ENCODE results near the gene SCARB2.

Gene SCARB2

DNA sequence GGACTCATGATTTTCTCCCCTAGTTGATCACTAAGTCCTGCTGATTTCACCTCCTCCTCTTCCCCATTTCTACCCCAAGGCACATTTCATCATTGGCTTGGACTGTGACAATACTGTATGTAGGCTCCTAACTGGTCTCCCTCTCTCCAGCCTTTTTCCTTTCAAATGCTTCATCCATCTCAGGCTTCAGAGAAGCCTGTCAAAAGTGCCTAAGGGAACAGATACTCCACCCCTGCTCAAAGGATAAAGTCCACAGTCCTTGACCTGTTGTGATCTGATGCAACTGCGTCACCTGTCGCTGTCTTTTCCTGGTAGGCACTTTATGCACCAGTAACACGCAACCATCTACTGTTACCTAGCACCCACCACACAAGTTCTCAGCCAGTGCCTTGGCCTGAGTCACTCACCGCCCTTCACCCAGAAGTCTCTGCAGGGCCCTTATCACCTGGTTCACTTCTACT lies 12.8 kb downstream of the SCARB2 start:
- Mint-ChIP-seq H3K4me1 (ENCODE audit: low read depth) (peaks cover 14% of the 10 kb centered on the region), H3K4me3 (no peak overlapping the region), H3K27ac (no peak overlapping the region), H3K36me3 (ENCODE audit: low read depth) (no peaks in the 10 kb centered on the region), H3K27me3 (ENCODE audit: low read depth) (no peaks in the 10 kb centered on the region), H3K9me3 (no peaks in the 10 kb centered on the region)
- no peak for DNase-seq (ENCODE audit: low spot score)

DNA sequence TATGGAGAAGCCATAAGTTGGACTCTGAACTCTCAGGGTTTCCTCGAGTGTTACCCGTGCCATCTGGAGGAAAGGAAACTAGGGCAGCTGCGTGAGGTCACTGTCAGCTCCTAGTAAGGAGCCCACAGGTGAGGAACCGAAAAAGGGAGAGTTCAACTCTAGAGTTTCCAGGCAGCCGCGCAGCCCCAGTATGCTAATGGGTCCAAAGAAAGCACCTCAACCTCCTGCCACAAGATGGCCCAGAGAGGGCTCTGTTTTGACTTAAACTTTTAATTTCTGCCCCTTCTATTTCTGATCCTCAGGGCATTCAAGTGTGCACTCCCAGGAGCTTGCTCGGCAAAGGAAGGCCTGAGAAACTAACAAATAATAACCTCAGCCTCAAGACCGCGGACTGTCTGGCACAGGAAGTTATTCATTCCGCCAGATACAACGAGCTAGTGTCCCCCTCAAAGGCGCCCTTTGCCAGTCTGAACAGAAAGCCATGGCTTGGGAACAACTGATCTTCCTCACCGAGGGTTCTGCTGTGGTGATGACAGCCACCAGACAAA lies 13.9 kb downstream of the SCARB2 start:
- H3K36me3 Mint-ChIP-seq (ENCODE audit: low read depth) = peaks cover under 1% of the 10 kb centered on the region
- no peak overlapping the region for H3K27ac Mint-ChIP-seq
- peaks cover 14% of the 10 kb centered on the region for H3K4me1 Mint-ChIP-seq (ENCODE audit: low read depth)
- H3K4me3 Mint-ChIP-seq = no peak overlapping the region
- no peaks in the 10 kb centered on the region for H3K9me3 Mint-ChIP-seq
- DNase-seq (ENCODE audit: low spot score) = no peak
- H3K27me3 Mint-ChIP-seq (ENCODE audit: low read depth) = no peaks in the 10 kb centered on the region

DNA sequence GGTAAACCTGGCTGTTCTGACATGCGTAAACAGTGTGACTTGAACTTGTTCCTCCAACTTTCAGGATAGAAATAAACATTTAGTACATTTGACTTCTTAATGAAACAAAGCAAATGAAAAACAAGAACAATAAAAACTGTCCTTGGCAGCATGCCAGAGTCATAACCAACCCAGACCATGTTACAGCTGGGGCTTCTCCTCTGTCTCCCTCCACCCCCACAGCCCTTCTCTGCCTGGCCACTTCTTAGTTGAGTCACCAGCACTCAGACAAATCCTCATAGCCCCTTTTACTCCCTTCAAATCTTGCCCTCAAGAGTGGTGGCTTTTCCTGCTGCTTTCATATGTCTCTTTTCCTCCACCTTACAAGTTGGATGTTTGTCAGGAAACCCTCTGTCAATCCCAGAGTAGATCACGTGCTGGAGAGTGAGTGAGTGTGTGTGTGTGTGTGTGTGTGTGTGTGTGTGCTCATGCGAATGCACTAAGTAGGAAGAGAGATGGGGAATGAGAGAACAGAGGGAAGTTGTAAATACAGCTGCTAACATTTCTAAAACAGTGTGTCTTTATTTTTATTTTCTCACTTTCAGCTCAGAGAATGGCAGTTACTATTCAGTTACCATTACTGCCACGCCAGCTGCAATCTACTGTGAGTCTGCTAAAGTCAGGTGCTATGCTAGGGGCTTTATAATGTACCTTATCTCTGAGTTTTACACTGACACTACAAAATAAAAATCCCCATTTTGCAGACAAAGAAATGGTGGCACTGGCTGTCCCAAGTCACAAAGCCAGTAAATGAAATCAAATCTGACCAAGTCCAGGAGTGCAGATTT lies 15.0 kb downstream of the SCARB2 start:
- peak; percentile 29 for DNase-seq (ENCODE audit: low spot score)
- H3K27ac Mint-ChIP-seq = peak overlapping the region; percentile 3
- H3K27me3 Mint-ChIP-seq (ENCODE audit: low read depth) = no peaks in the 10 kb centered on the region
- H3K36me3 Mint-ChIP-seq (ENCODE audit: low read depth) = peaks cover 5% of the 10 kb centered on the region
- H3K4me1 Mint-ChIP-seq (ENCODE audit: low read depth) = peaks cover 14% of the 10 kb centered on the region
- H3K9me3 Mint-ChIP-seq = no peaks in the 10 kb centered on the region
- no peak overlapping the region for H3K4me3 Mint-ChIP-seq

DNA sequence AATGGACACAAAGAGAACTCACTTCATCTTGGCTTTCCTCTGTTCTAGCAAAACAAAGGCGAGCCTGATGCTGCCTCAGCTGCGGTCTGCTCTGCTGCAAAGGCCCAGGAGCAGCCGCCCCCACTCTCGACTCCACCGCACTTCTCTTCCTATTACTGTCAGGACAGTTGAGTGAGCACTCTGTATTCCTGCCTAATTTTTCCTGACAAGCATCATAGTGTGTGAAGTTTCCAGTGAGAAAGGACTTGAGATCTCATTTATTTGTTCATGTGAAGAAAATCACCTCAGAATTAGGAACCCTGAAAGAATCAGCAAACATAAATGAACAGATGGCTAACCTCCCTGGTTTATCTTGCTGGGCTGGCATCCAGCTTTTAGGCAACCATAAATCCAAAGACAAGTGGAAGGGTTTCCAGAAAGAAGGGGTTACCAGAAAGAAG lies 15.6 kb downstream of the SCARB2 start:
- Mint-ChIP-seq H3K36me3 (ENCODE audit: low read depth) (peaks cover 6% of the 10 kb centered on the region), H3K27ac (no peak overlapping the region), H3K4me3 (no peak overlapping the region), H3K9me3 (no peaks in the 10 kb centered on the region), H3K27me3 (ENCODE audit: low read depth) (no peaks in the 10 kb centered on the region), H3K4me1 (ENCODE audit: low read depth) (peaks cover 14% of the 10 kb centered on the region)
- DNase-seq (ENCODE audit: low spot score) = no peak

DNA sequence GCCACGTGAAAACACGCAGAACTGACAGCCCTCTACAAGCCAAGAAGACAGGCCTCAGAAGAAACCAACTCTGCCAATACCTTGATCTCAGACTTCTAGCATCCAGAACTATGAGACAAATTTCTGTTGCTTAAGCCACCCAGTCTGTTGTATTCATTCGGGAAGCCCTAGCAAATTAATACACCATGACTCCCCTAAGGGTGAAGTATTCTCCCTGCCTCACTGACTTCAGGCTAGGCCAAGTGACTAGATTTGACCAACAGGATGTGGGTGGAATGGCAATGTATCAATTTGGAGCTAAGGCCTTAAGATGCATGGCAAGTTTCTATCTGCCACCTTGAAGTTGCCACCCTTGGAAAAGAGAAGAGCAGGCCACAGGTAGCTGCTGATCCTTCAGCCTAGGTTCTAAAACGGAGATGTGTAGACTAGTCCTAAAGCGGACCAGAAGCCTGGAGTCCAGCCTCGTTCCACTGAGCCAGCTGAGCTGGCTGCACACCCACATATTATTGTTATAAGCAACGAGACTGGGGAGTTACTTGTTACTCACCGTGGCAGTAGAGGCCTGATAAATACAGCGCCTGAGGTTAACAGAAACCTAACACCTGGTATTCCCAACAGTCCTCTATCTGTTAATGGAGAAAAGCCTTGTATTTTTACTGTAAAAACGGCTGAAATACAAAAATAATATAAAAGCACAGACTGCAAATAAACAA lies 16.4 kb downstream of the SCARB2 start:
- H3K4me3 Mint-ChIP-seq = no peak overlapping the region
- peaks cover 8% of the 10 kb centered on the region for H3K36me3 Mint-ChIP-seq (ENCODE audit: low read depth)
- H3K27ac Mint-ChIP-seq = no peak overlapping the region
- no peak for DNase-seq (ENCODE audit: low spot score)
- H3K4me1 Mint-ChIP-seq (ENCODE audit: low read depth) = peaks cover 14% of the 10 kb centered on the region
- H3K9me3 Mint-ChIP-seq = peaks cover 5% of the 10 kb centered on the region
- no peaks in the 10 kb centered on the region for H3K27me3 Mint-ChIP-seq (ENCODE audit: low read depth)

DNA sequence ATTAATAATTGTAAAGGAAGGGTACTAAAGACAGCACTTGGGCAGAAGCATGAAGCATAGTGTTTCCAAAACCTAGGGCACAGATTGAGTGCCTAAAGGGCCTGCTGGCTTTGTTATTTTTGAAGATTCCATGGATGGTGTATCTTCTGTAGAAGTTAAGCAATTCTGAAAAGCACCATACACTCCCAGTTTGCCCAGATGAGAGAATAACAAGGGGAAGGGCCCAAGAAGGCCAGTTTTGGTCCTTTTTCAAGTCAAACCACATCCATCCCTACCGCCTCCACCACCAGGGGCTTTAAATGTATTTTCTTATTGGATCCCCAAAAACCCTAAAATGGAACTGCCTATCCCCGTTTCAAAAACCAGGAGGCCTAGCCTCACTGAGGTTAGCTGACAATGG lies 17.2 kb downstream of the SCARB2 start:
- Mint-ChIP-seq H3K36me3 (ENCODE audit: low read depth) (peaks cover 15% of the 10 kb centered on the region), H3K4me3 (no peak overlapping the region), H3K4me1 (ENCODE audit: low read depth) (peaks cover 14% of the 10 kb centered on the region), H3K9me3 (peaks cover 11% of the 10 kb centered on the region), H3K27me3 (ENCODE audit: low read depth) (no peaks in the 10 kb centered on the region), H3K27ac (no peak overlapping the region)
- no peak for DNase-seq (ENCODE audit: low spot score)

DNA sequence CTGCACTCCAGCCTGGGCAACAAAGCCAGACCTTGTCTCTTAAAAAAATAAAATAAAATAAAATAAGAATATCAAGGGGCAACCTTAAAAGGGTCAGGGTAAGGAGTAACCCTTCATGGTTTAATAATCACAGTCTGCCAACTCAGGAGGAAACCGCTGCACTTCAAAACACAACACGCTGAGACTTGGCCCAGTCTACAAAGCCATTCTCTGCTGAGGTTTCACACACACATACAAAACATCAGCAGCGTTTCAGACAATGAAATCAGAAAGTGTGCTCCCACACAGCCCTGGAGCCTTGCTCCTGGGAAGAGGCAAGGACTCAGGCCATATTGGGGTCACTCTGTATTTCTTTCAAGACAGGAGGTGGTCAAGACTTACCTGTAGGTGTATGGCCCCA lies 18.3 kb downstream of the SCARB2 start:
- H3K27me3 Mint-ChIP-seq (ENCODE audit: low read depth) = no peaks in the 10 kb centered on the region
- no peak overlapping the region for H3K27ac Mint-ChIP-seq
- peaks cover 14% of the 10 kb centered on the region for H3K4me1 Mint-ChIP-seq (ENCODE audit: low read depth)

DNA sequence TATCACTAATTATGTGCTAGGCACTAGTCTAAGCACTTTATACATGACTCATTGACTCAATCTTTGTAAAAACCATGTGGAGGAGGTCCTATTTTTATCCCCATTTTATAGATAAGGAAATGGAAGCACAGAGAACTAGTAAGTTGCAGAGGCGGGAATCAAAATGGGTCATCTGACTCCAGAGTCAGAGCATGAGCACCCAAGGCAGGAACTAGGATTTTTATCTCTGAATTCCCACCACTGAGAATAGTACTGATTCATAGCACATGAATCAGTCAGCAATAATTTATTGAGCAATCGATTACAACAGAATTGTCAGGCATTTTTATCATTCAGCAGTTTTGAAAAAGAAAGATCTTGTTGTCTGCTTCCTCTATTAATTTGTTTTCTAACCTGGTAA lies 19.3 kb downstream of the SCARB2 start:
- peaks cover 16% of the 10 kb centered on the region for H3K36me3 Mint-ChIP-seq (ENCODE audit: low read depth)
- H3K27me3 Mint-ChIP-seq (ENCODE audit: low read depth) = no peaks in the 10 kb centered on the region
- no peak overlapping the region for H3K4me3 Mint-ChIP-seq
- DNase-seq (ENCODE audit: low spot score) = no peak
- peaks cover 13% of the 10 kb centered on the region for H3K9me3 Mint-ChIP-seq
- H3K27ac Mint-ChIP-seq = no peak overlapping the region
- peaks cover 14% of the 10 kb centered on the region for H3K4me1 Mint-ChIP-seq (ENCODE audit: low read depth)

More for the DNA sequence above, 18.3 kb downstream of the SCARB2 start:
- Mint-ChIP-seq H3K36me3 (ENCODE audit: low read depth) (peaks cover 16% of the 10 kb centered on the region), H3K9me3 (peaks cover 13% of the 10 kb centered on the region), H3K4me3 (no peak overlapping the region)
- no peak for DNase-seq (ENCODE audit: low spot score)

DNA sequence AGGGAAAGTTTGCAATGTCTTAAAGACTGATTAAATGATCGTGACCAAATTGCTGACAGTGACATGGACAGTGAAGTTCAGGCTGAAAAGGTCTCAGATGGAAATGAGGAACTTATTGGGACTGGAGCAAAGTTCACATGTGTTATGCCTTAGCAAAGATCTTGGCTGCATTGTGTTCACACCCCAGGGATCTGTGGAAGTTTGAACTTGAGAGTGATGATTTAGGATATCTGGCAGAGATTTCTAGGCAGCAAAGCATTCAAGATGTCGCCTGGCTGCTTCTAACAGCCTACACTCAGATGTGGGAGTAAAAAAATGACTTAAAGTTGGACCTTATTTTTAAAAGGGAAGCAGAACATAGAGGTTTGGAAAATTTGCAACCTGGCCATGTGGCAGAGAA lies 21.4 kb downstream of the SCARB2 start:
- H3K27me3 Mint-ChIP-seq (ENCODE audit: low read depth) = no peaks in the 10 kb centered on the region
- H3K36me3 Mint-ChIP-seq (ENCODE audit: low read depth) = peaks cover 16% of the 10 kb centered on the region
- H3K4me1 Mint-ChIP-seq (ENCODE audit: low read depth) = no peaks in the 10 kb centered on the region
- no peak for DNase-seq (ENCODE audit: low spot score)
- no peak overlapping the region for H3K4me3 Mint-ChIP-seq
- peaks cover 13% of the 10 kb centered on the region for H3K9me3 Mint-ChIP-seq
- no peak overlapping the region for H3K27ac Mint-ChIP-seq

DNA sequence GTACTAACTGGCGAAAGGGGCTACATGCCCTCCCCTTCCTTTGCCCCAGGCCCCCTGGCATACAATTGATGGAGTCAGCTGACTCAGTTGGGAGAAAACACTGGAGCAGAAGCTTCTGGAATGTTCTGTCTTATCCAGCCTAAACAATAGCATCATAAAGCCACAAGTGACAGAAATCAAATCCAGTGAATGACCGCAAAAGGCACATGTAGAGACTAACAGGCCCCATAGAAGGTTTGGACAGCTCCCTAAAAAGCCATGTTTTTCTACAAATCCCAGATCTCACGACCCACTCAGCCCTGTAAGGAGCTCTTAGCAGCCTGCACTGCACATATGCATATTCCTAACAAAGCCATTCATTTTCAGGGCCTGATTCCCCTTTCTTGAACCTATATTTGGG lies 25.1 kb downstream of the SCARB2 start:
- Mint-ChIP-seq H3K27me3 (ENCODE audit: low read depth) (no peaks in the 10 kb centered on the region), H3K9me3 (peaks cover 13% of the 10 kb centered on the region), H3K4me3 (no peak overlapping the region), H3K4me1 (ENCODE audit: low read depth) (no peaks in the 10 kb centered on the region), H3K27ac (no peak overlapping the region), H3K36me3 (ENCODE audit: low read depth) (peaks cover 10% of the 10 kb centered on the region)
- no peak for DNase-seq (ENCODE audit: low spot score)

DNA sequence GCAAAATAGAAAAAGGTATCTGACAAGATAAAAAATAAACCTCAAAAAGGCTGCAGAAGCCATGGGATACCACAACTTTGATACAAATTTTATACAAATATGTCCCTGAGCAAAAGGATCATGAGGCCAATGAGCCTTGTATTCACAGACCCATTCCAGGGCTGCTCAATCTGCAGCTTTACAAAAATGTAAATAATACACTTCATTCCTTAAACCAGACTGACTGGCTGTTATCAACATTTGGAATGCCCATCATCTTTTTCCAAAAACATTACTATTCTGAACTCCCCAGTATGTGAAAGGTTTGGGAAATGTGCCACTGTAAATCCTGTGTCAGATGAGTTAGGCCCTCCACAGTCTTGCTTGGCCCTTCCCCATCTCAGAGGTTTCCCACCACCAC lies 25.5 kb downstream of the SCARB2 start:
- no peaks in the 10 kb centered on the region for H3K4me1 Mint-ChIP-seq (ENCODE audit: low read depth)
- H3K4me3 Mint-ChIP-seq = no peak overlapping the region
- no peaks in the 10 kb centered on the region for H3K27me3 Mint-ChIP-seq (ENCODE audit: low read depth)
- no peak for DNase-seq (ENCODE audit: low spot score)
- peaks cover 13% of the 10 kb centered on the region for H3K9me3 Mint-ChIP-seq
- H3K36me3 Mint-ChIP-seq (ENCODE audit: low read depth) = peaks cover 10% of the 10 kb centered on the region
- H3K27ac Mint-ChIP-seq = no peak overlapping the region

DNA sequence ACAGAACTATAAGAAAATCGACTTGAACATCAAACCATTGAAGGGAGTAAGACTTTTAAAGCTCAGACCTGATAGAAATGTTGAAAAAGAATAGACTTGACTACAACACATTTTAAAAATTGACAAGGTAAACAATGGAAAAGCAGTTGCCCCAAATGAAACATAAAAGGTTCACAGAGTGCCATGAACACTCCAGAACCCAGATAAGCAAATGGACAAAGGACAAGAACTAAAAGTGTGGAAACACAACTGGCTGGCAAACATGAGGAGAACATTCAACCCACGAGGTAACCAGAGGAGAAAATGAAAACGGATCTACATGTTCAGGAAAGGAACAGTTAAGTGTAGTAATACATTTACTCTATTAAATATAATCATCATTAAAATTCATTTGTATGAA lies 26.5 kb downstream of the SCARB2 start:
- no peaks in the 10 kb centered on the region for H3K4me1 Mint-ChIP-seq (ENCODE audit: low read depth)
- H3K4me3 Mint-ChIP-seq = no peak overlapping the region
- no peak overlapping the region for H3K27ac Mint-ChIP-seq
- DNase-seq (ENCODE audit: low spot score) = no peak
- H3K27me3 Mint-ChIP-seq (ENCODE audit: low read depth) = no peaks in the 10 kb centered on the region
- peaks cover 7% of the 10 kb centered on the region for H3K9me3 Mint-ChIP-seq
- H3K36me3 Mint-ChIP-seq (ENCODE audit: low read depth) = peaks cover 7% of the 10 kb centered on the region

DNA sequence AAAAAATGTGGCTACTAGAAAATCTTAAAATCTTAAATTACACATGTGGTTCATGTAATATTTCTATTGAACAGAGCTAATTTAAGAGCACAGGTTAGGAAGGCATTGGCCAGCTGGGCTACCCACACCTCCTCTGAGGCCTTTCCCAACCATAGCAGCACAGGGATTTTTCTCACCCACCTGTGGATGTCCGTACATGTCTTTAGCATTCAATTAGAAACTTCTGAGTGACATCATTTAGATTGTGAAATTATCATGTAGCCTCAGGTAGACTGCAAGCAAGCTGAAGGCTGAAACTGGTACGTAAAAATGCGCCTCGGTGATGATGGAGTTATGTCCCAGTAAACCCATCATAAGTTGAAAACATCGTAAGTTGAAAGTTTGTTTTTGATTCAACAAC lies 31.2 kb downstream of the SCARB2 start:
- Mint-ChIP-seq H3K36me3 (ENCODE audit: low read depth) (no peaks in the 10 kb centered on the region), H3K4me3 (no peak overlapping the region), H3K27ac (no peak overlapping the region), H3K27me3 (ENCODE audit: low read depth) (no peaks in the 10 kb centered on the region), H3K9me3 (no peaks in the 10 kb centered on the region), H3K4me1 (ENCODE audit: low read depth) (no peaks in the 10 kb centered on the region)
- no peak for DNase-seq (ENCODE audit: low spot score)
